GM13977 (cell line): Measurements from ENCODE around the gene PPIH.

Experiments
- DNase-seq: peaks from one replicate; pipeline ENCODE4 v3.0.0; 2012; ENCODE audit warnings: low spot score
- CTCF ChIP-seq: IDR thresholded peaks from 2 replicates; pipeline ENCODE4 v1.5.1; 2012; ENCODE audit warnings: mild to moderate bottlenecking, control low read depth; ENCODE audit not compliant: insufficient read depth; ENCODE audit errors: extremely low read depth, missing control alignments
- in situ Hi-C: fragments of 300-500 bp; cut with MboI; formaldehyde crosslinking; loops from one replicate; pipeline ENCODE4 v1.12.0; 2022; ENCODE audit warnings: low sequenced_read_pairs, low pct_unique_long_range_greater_than_20kb, mixed read lengths, inconsistent platforms; ENCODE audit not compliant: unreplicated experiment

The PPIH gene

DNA sequence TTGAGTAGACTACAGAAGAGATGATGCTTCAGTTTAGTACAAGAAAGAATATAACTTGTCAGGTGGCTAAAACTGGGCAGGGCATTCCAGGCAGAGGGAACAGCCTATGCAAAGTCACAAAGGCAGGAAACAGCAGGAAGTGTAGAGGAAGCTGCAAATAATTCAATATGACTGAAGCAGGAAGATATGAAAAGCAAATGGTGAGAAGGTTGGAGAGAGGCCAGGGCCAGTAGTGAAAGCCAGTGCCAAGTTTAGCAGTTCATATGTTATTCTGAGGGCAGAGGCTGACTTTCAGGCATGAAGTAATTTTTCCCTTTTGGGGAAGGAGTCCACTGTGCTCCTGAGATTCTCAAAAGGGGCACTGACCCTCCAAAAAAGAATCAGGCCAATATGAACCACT is 16.0 kb downstream of the PPIH start:
- TF ChIP-seq CTCF = no peak

DNA sequence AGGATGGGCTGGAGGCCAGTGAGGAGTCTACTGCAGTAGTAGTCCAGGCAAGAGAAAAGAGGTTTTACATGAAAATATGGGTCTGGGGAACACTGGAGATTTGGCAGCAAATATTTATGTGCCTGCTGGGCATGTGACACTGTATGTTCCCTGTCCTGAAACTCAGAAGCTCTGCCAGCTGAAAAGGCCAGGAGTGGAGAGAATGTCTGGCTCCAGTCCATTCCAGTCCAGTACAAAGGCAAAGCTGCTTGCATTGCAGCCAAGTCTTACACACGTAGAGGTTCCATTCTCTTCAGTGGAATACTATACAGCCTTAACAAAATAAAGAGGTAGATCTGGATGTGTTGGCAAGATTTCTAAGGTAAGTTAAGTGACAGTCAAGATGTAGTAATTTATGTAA is 16.5 kb downstream of the PPIH start:
- TF ChIP-seq CTCF = no peak
- DNase-seq = no peak
- in situ Hi-C loops = no loop called here

More for the DNA sequence above, 16.0 kb downstream of the PPIH start:
- no peak for DNase-seq
- in situ Hi-C loops = no loop called here

DNA sequence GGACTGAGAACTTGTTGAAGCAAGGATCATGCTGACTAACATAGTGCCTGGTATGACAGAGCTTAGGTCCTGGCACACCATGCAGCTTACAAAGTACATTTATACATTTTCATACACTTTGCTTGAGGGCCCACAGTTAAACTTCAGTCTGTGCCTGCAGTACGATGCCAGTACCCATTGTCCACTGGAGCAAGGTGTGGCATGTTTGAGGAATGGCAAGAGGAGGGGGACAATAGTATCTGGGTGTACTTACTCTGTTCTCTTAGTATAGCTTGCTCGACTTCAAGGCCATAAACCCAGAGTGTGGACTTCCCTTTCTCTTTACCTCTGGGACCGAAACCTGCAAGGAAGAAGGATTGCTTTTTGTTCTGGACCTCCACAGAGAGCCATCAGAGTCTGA is 17.2 kb downstream of the PPIH start:
- no peak for DNase-seq
- TF ChIP-seq CTCF = no peak
- in situ Hi-C loops = no loop called here

GRCh38 chr1:42676534-42677087 is 18.4 kb downstream of the PPIH start:
- TF ChIP-seq CTCF = no peak
- in situ Hi-C loops = no loop called here
- no peak for DNase-seq

- in situ Hi-C loops = no loop called here
- no peak for TF ChIP-seq CTCF
- DNase-seq = no peak
Measured at GRCh38 chr1:42679364-42679983, 21.3 kb downstream of the PPIH start.

DNA sequence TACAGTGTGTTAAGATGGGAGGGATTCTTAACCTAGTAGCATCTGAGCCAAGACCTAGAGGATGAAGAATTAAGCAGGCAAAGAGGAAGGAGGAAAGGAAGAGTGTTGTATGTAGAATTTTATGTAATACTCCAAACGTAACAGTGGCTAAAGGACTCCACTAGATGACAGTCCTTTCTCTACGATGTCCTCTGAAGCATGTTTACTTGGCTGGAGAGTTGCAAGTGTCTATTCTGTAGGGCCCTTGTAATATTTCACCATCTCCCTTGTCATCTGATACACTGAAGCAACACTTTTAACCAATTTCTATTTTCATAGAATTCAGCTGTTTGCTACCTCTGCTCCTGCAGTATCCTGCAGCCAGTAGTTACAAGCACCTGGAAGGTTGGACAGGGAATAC is 21.8 kb downstream of the PPIH start:
- no peak for DNase-seq
- no peak for TF ChIP-seq CTCF
- in situ Hi-C loops = no loop called here
